Stimulated activated CD4-positive, alpha-beta T cell treated with anti-CD3 and anti-CD28 coated beads, Interleukin-1b, Interleukin-23, amount 100 ng/mL, for 1 hour (primary cell): Measurements from ENCODE around the gene ZNF469.

Experiments used
- DNase-seq, 2 donors: peaks; one replicate each; pipeline ENCODE4 v3.0.0-alpha.2; 2020; ENCODE audit warnings: low read depth in 2 of 2

The ZNF469 gene

DNA sequence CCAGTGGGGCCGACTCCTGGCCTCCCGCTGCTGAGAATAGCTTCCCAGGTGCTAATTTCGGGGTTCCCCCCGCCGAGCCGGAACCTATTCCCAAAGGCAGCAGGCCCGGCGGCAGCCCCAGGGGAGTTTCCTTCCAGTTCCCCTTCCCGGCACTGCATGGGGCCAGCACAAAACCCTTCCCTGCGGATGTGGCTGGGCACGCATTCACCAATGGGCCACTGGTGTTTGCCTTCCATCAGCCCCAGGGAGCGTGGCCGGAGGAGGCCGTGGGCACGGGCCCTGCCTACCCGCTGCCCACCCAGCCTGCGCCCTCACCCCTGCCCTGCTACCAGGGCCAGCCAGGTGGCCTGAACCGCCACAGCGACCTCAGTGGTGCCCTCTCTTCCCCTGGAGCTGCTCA lies 45.4 kb downstream of the ZNF469 start:
- no peak for DNase-seq

GRCh38 chr16:88428616-88429386 lies 46.0 kb downstream of the ZNF469 start:
- DNase-seq = no peak

DNA sequence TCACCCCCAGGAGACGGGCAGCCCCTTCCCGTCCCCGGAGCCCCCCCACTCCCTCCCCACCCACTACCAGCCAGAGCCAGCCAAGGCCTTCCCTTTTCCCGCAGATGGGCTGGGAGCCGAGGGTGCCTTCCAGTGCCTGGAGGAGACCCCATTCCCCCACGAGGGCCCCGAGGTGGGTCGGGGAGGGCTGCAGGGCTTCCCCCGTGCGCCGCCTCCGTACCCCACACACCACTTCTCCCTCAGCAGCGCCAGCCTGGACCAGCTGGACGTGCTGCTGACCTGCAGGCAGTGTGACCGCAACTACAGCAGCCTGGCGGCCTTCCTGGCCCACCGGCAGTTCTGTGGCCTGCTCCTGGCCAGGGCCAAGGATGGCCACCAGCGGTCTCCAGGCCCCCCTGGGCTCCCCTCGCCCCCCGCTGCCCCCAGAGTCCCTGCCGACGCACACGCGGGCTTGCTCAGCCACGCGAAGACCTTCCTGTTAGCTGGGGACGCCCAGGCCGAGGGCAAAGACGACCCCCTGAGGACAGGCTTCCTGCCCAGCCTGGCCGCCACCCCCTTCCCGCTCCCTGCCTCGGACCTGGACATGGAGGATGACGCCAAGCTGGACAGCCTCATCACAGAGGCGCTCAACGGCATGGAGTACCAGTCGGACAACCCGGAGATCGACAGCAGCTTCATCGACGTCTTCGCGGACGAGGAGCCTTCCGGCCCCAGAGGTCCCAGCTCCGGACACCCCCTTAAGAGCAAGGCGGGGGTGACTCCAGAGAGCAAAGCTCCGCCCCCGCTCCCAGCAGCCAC lies 46.8 kb downstream of the ZNF469 start:
- no peak for DNase-seq

DNA sequence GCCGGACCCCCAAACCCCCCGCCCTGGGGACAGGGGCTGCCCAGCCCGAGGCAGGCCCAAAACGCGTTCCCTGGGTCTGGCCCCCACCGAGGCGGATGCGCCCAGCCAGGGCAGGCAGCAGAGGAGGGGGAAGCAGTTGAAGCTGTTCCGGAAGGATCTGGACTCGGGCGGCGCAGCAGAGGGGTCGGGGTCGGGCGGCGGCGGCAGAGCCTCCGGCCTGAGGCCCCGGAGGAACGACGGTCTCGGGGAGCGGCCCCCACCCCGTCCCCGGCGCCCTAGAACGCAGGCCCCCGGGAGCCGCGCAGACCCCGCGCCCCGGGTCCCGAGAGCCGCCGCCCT lies 47.4 kb downstream of the ZNF469 start:
- DNase-seq = no peak

GRCh38 chr16:88430524-88431446 lies 48.0 kb downstream of the ZNF469 start:
- no peak for DNase-seq

GRCh38 chr16:88431651-88432050 lies 48.9 kb downstream of the ZNF469 start:
- no peak for DNase-seq

DNA sequence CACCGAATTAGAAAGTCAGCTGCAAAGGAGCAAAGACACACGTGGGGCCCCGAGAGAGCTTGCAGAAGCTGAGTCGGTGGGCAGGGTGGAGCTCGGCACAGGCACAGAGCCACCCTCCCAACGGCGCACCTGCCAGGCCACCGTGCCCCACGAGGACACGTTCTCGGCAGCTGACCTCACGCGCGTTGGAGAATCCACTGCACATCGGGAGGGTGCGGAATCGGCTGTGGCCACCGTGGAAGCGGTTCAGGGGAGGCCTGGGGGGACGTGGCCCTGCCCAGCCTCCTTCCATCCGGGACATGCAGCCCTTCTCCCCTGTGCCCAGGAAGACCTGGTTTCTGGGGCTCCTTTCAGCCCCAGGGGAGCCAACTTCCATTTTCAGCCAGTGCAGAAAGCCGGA lies 49.4 kb downstream of the ZNF469 start:
- DNase-seq = no peak
